ENCODE data around the gene CCNF. TPM values are rescaled to one million over a fixed set of nuclear protein-coding genes. Genes with fewer than 3 reads are reported as not detected.

The CCNF gene
- polyA plus RNA-seq, 4 donors: 9.5 to 11.3 (median 10.1) TPM

- no peak for DNase-seq (ENCODE audit: low read depth in 4 of 4, low spot score in 3 of 4)
Observed at GRCh38 chr16:2456551-2457153, 27.4 kb downstream of the CCNF start.

DNA sequence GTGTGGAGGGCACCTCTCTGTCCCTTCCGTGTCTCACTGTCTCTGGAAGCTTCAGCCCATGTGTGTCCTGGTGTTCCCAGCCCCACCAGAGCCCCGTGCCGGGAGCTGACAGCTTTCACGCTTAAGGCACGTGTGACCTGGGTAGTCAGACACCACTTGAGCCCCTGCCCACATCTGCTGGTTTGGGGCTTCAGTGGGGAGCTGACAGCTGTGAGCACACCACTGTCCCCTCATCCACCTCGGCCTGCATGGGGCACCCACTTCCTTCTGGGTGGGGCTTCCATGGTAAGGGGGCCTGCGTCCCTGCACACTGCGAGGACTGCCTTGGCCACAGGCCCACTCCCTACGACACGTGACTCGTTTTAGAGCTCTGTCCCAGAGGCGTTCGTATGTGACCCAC is 28.0 kb downstream of the CCNF start:
- no peak for DNase-seq (ENCODE audit: low read depth in 4 of 4, low spot score in 3 of 4)

DNA sequence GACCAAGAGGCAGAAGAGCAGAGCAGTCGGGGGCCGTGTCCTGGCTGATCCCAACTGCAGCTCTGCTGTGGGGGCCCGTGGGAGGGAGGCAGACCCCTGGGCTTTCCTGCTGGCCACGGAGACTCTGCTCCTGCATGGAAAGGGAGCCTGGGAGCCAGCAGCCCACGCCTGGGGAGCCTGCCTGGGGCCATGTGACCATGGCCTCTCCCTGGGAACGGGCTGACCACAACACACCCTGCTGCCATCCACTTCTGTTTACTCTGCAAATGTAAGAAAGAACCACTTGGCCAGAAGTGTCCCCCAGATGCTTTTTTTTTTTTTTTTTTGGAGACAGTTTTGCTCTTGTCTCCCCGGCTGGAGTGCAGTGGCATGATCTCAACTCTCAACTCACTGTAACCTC is 28.7 kb downstream of the CCNF start:
- no peak for DNase-seq (ENCODE audit: low read depth in 4 of 4, low spot score in 3 of 4)

DNA sequence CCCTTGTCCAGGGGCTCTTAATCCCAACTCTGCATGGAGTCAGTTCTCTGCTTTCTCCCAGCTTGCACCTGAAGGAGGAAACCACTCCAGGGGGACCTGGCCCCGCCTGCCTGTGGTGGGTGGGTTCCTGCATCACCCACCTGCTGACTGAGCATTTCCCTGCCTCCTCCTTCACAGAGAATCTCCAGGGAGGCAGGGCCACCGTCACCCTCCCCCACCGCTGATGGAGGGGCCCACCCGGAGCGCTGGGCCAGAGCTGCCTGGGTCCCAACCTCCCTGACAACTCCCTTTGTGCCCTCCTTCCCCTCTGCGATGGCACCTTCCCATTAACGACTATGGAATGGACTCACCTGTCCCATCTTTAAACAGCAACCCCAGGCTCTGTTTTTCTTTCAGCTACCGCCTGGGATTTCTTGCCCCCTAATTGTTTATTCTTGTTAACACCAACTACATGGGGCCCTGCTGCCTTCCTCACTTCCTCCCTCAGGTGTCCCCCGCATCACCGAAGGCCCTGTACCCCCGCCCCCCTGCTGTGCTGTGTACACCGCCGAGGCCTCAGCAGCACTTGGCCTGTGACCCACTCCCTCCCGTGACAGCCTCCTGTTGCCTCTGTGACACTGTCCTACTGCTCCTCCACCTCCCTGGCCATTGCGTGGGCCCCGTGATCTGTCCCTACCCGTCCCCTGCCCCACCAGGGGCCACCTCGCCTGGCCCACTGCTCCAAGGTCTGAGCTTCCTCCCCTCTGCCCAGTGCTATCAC is 29.8 kb downstream of the CCNF start:
- no peak for DNase-seq (ENCODE audit: low read depth in 4 of 4, low spot score in 3 of 4)

DNA sequence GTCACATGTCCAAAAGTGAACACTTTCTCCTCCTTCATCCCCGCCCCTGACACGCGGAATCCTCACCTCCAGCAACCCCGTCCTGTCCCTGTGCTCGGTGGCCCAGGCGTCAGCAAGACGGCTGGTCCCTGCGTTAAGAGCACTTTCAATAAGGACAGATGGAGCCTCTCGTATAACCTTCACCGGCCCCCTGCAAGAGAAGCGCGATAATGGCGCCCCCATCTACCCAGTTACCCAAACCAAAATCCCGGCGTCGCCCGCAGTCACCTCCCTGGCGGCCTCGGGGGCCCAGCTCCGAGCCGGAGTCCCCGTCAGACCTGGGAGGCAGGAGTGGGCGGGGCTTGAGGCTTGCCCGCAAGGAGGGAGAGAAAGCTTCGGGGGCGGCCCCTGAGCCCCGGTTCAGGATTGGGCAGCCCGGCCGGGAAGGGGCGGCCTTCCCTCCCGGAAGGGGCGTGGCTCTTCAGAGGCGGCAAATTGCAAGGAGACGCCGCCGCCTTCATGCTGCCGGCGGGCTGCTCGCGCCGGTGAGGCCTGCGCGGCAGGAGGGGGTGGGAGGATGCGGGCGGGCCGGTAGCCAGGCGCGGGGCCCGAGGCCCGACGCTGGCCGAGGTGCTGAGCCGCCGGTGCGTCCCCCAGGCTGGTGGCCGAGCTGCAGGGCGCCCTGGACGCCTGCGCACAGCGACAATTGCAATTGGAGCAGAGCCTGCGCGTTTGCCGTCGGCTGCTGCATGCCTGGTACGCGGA is 30.6 kb downstream of the CCNF start, which contains the start of gene TEDC2:
TEDC2 (plus strand) TSS at position 463 of the 744 bp plus-strand sequence; CDS start at position 499, 36 bp downstream.
- peak; percentile 84 to 93 (median 88) for DNase-seq (ENCODE audit: low read depth in 4 of 4, low spot score in 3 of 4)

DNA sequence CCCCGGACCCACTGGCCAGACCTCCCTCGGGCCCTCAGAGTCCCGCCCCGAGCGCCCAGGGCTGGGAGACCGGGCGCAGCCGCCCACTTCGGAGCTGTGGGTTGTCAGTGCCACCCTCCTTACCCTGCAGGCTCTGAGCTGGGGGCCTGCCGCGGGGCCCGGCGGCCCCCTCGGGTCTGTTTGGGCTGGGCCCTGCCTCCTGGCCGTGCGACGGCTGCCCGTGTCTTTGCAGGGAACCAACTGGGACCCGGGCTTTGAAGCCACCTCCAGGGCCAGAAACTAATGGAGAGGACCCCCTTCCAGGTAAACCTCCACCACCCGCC is 31.1 kb downstream of the CCNF start:
- DNase-seq (ENCODE audit: low read depth in 4 of 4, low spot score in 3 of 4): no peak

- DNase-seq (ENCODE audit: low read depth in 4 of 4, low spot score in 3 of 4): no peak
Observed at GRCh38 chr16:2460916-2461315, 31.7 kb downstream of the CCNF start.

GRCh38 chr16:2462031-2462866 is 33.0 kb downstream of the CCNF start:
- no peak for DNase-seq (ENCODE audit: low read depth in 4 of 4, low spot score in 3 of 4)

DNA sequence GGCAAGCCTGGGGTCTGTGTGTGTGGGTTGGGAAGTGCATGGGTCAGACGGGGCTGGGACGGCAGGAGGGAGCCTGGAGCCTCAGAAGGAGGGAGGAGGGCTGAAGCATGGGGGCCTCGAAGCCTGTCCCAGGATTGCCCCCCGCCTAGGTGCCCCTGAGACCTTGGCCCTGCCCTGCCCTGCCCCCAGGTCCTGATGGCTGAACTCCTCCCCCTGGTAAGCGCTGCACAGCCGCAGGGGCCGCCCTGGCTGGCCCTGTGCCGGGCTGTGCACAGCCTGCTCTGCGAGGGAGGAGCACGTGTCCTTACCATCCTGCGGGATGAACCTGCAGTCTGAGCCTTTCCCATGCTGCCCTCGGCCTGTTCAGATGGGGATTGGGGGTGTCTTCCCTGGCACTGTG is 35.1 kb downstream of the CCNF start:
- DNase-seq (ENCODE audit: low read depth in 4 of 4, low spot score in 3 of 4): no peak

GRCh38 chr16:2465653-2466415 is 36.6 kb downstream of the CCNF start:
- DNase-seq (ENCODE audit: low read depth in 4 of 4, low spot score in 3 of 4): no peak

- no peak for DNase-seq (ENCODE audit: low read depth in 4 of 4, low spot score in 3 of 4)
Observed at GRCh38 chr16:2466667-2467527, 37.6 kb downstream of the CCNF start.

GRCh38 chr16:2467528-2468232 is 38.4 kb downstream of the CCNF start:
- no peak for DNase-seq (ENCODE audit: low read depth in 4 of 4, low spot score in 3 of 4)

- DNase-seq (ENCODE audit: low read depth in 4 of 4, low spot score in 3 of 4): no peak
Observed at GRCh38 chr16:2468233-2468724, 39.0 kb downstream of the CCNF start.

GRCh38 chr16:2468725-2469398 is 39.6 kb downstream of the CCNF start:
- no peak for DNase-seq (ENCODE audit: low read depth in 4 of 4, low spot score in 3 of 4)

GRCh38 chr16:2469399-2470233 is 40.4 kb downstream of the CCNF start:
- DNase-seq (ENCODE audit: low read depth in 4 of 4, low spot score in 3 of 4): no peak

- no peak for DNase-seq (ENCODE audit: low read depth in 4 of 4, low spot score in 3 of 4)
Observed at GRCh38 chr16:2470234-2470601, 41.0 kb downstream of the CCNF start.

GRCh38 chr16:2470603-2471015 is 41.4 kb downstream of the CCNF start:
- DNase-seq (ENCODE audit: low read depth in 4 of 4, low spot score in 3 of 4): no peak

Data from right renal pelvis (tissue), 4 donors.